Activated CD8-positive, alpha-beta T cell treated with anti-CD3 and anti-CD28 coated beads, Interleukin-2, amount 10 ng/mL, durations not matched to agents 7 days and 5 days (primary cell): ENCODE results near the gene WWC1. TPM values are rescaled to one million over a fixed set of nuclear protein-coding genes. Genes with fewer than 3 reads are reported as not detected.

Experiments used
- ATAC-seq: fragments of 150-1000 bp; cut with Tn5 transposase; one replicate; pipeline ENCODE4 v1.10.0; 2021; ENCODE audit warnings: moderate library complexity
- CTCF ChIA-PET: fragments of 350-600 bp; sonication (Branson Sonifier 250); formaldehyde crosslinking; loops from one replicate; lab custom pipeline; 2021; ENCODE audit warnings: antibody characterized with exemption; lab: Charles Lee
- POLR2A ChIA-PET: fragments of 350-600 bp; sonication (Branson Sonifier 250); formaldehyde crosslinking; loops from one replicate; lab custom pipeline; 2021; ENCODE audit warnings: antibody characterized with exemption; lab: Charles Lee
- DNase-seq: peaks from one replicate; pipeline ENCODE4 v3.0.0-alpha.2; 2020
- H3K27ac Mint-ChIP-seq: one replicate; pipeline ENCODE4 v1.8.0; 2021; ENCODE audit warnings: mild to moderate bottlenecking, mixed read lengths
- H3K27me3 Mint-ChIP-seq: one replicate; pipeline ENCODE4 v1.8.0; 2021; ENCODE audit warnings: low read depth, mixed read lengths
- H3K36me3 Mint-ChIP-seq: one replicate; pipeline ENCODE4 v1.8.0; 2021; ENCODE audit warnings: low read depth, mixed read lengths
- H3K4me1 Mint-ChIP-seq: one replicate; pipeline ENCODE4 v1.8.0; 2021; ENCODE audit warnings: low read depth, mixed read lengths
- H3K4me3 Mint-ChIP-seq: one replicate; pipeline ENCODE4 v1.8.0; 2021; ENCODE audit warnings: mild to moderate bottlenecking, mixed read lengths
- H3K9me3 Mint-ChIP-seq: one replicate; pipeline ENCODE4 v1.8.0; 2022; ENCODE audit warnings: mixed read lengths; ENCODE audit not compliant: insufficient read depth
- total RNA-seq, 2 experiments: library from RNA; stranded (reverse); gene quantifications; one replicate each; pipeline ENCODE4 v1.2.3, GENCODE V29; 2021

WWC1 gene
- total RNA-seq, 2 experiments from 2014 or later, result not detected

- H3K36me3 Mint-ChIP-seq, result no peaks in the 10 kb centered on the region
- H3K4me1 Mint-ChIP-seq, result no peaks in the 10 kb centered on the region
- no peak overlapping the region for H3K27ac Mint-ChIP-seq
- H3K27me3 Mint-ChIP-seq, result no peaks in the 10 kb centered on the region
- DNase-seq (no peak), ATAC-seq (no peak)
- H3K9me3 Mint-ChIP-seq, result no peaks in the 10 kb centered on the region
- ChIA-PET POLR2A (no interaction called here), CTCF (no interaction called here)
- H3K4me3 Mint-ChIP-seq, result no peak overlapping the region
Observed at GRCh38 chr5:168313596-168314204, 22.3 kb downstream of the WWC1 start.

DNA sequence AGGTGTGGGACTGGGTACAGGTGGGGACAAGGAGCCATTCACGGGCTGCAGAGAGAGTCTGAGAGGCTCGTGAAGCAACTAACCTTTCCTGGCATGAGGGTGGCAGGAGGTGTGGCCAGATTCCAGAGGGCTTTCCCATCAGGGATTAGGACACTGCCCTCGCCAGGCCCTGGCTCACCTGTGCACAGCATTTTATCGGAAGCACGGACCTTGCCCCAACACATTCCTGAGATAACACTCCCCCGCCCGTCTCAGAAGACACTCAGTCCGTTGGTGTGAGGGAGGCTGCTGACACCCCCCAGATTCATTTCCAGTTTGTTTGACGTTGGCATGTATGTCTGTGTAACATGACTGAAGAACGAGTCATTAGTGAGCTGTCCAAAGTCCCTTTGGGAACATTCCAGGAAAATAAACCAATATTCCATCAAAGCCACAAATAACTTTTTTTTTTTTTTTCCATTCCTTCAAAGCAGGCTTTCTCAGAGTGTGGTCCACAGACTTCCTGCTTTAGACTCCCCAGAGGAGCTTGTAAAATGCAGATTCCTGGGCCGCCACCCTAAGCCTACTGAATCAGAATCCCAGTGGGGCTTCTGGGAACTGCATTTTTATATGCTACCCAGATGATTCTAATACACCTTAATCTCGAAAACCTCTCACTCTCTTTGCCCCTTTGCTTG, 23.4 kb downstream of the WWC1 start:
- Mint-ChIP-seq H3K27ac (no peak overlapping the region), H3K27me3 (no peaks in the 10 kb centered on the region), H3K36me3 (no peaks in the 10 kb centered on the region), H3K4me3 (no peak overlapping the region), H3K9me3 (no peaks in the 10 kb centered on the region), H3K4me1 (no peaks in the 10 kb centered on the region)
- CTCF ChIA-PET, result no interaction called here
- ATAC-seq (no peak), DNase-seq (no peak)
- POLR2A ChIA-PET, result interaction anchor here (1.3 kb wide), 1 partner anchor 11 kb away, joined by 3 read pairs; no protein-coding TSS in a partner anchor

DNA sequence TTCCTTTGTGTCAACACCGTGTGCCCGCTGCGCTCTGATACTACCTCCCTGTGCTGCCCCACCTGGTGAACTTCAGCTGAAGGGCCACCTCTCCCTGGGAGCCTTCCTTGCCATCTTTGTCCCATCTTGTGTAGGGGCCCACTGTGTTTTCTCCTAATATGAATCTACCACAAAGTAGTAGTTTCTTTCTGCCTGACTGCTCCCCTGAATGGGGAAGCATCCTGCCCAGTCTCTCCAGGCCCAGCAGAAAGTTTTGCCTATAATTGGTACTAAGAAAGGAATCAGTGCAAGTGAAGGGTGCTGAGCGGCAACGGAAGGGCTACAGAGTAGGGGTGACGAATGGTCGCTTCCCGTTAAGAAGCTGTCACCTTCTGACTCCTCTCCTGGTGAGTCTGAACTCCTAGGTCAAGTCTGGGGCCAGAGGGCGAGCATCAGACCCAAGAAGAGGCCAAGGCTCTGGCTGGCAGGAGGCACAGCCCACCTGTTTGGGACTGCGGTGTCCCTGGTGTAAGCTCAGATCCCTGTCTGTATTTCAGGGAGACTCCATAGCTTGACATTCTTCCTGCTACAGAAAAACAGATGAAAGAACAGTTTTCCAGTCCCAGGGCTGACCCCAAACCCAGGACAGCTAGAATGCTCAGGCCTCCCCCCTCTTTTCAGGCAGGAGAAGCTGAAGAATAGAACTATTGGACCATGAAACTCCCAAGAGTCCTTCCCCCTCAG, 24.1 kb downstream of the WWC1 start:
- Mint-ChIP-seq H3K9me3 (no peaks in the 10 kb centered on the region), H3K4me3 (no peak overlapping the region), H3K36me3 (no peaks in the 10 kb centered on the region), H3K27me3 (no peaks in the 10 kb centered on the region), H3K4me1 (no peaks in the 10 kb centered on the region), H3K27ac (no peak overlapping the region)
- no peak for ATAC-seq
- DNase-seq, result no peak
- CTCF ChIA-PET, result no interaction called here
- POLR2A ChIA-PET, result interaction anchor here (1.3 kb wide), 1 partner anchor 12 kb away, joined by 3 read pairs; no protein-coding TSS in a partner anchor

DNA sequence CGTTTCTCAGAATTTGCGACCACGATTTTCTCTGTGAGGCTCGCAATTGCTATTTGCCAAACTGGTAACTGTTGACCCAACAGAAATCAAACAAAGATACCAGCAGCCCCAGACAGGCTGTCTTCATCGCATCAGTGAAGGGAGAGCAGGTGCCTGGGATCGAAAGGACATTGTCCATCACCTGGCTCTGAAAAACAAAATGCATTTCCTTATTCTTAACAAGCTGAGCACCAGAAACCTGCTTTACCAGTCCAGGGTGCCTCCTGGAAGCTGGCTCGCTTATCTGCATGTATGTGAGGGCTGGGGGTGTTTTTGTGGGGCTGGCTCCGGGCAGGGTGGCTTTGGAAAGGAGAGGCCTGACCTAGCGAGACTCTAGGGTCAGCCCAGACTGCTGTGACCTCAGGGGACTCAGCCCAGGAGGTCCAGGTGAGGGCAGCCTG, 24.7 kb downstream of the WWC1 start:
- Mint-ChIP-seq H3K27ac (no peak overlapping the region), H3K9me3 (no peaks in the 10 kb centered on the region), H3K4me1 (no peaks in the 10 kb centered on the region), H3K27me3 (no peaks in the 10 kb centered on the region), H3K36me3 (no peaks in the 10 kb centered on the region), H3K4me3 (no peak overlapping the region)
- CTCF ChIA-PET, result no interaction called here
- POLR2A ChIA-PET, result interaction anchor here (1.3 kb wide), 1 partner anchor 13 kb away, joined by 3 read pairs; no protein-coding TSS in a partner anchor
- ATAC-seq, result no peak
- no peak for DNase-seq

GRCh38 chr5:168317096-168317520, 25.7 kb downstream of the WWC1 start:
- H3K27ac Mint-ChIP-seq, result no peak overlapping the region
- H3K9me3 Mint-ChIP-seq, result no peaks in the 10 kb centered on the region
- H3K4me1 Mint-ChIP-seq, result no peaks in the 10 kb centered on the region
- DNase-seq (no peak), ATAC-seq (no peak)
- no peaks in the 10 kb centered on the region for H3K36me3 Mint-ChIP-seq
- no peak overlapping the region for H3K4me3 Mint-ChIP-seq
- no peaks in the 10 kb centered on the region for H3K27me3 Mint-ChIP-seq
- POLR2A ChIA-PET, result no interaction called here
- CTCF ChIA-PET, result interaction anchor here (0.6 kb wide), 1 partner anchor 146 kb away, joined by 3 read pairs; no protein-coding TSS in a partner anchor

- H3K4me3 Mint-ChIP-seq, result no peak overlapping the region
- DNase-seq (no peak), ATAC-seq (no peak)
- ChIA-PET POLR2A (no interaction called here), CTCF (interaction anchor here (0.6 kb wide), 1 partner anchor 145 kb away, joined by 3 read pairs; no protein-coding TSS in a partner anchor)
- no peaks in the 10 kb centered on the region for H3K36me3 Mint-ChIP-seq
- no peak overlapping the region for H3K27ac Mint-ChIP-seq
- no peaks in the 10 kb centered on the region for H3K4me1 Mint-ChIP-seq
- no peaks in the 10 kb centered on the region for H3K9me3 Mint-ChIP-seq
- H3K27me3 Mint-ChIP-seq, result no peaks in the 10 kb centered on the region
Observed at GRCh38 chr5:168317521-168318147, 26.2 kb downstream of the WWC1 start.

DNA sequence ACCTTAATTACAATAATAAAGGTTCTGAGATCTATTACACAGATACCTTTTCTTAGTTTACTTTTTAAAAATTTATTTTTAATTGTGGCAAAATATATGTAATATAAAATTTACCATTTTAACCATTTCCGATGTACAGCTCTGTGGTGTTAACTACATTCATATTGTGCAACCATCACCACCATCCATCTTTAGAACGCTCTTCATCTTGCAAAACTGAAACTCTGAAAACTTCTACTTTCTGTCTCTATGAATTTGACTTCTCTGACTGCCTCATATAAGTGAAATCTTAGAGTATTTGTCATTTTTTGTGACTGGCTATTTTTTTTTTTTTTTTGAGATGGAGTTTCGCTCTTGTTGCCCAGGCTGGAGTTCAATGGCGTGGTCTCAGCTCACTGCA, 26.8 kb downstream of the WWC1 start:
- no peaks in the 10 kb centered on the region for H3K4me1 Mint-ChIP-seq
- POLR2A ChIA-PET, result no interaction called here

GRCh38 chr5:168319774-168320173, 28.3 kb downstream of the WWC1 start:
- CTCF ChIA-PET, result no interaction called here
- H3K4me1 Mint-ChIP-seq, result no peaks in the 10 kb centered on the region
- no peak overlapping the region for H3K27ac Mint-ChIP-seq
- ATAC-seq (no peak), DNase-seq (no peak)
- POLR2A ChIA-PET, result no interaction called here
- H3K27me3 Mint-ChIP-seq, result no peaks in the 10 kb centered on the region
- H3K36me3 Mint-ChIP-seq, result no peaks in the 10 kb centered on the region
- H3K4me3 Mint-ChIP-seq, result no peak overlapping the region
- H3K9me3 Mint-ChIP-seq, result no peaks in the 10 kb centered on the region

More for the DNA sequence above, 26.8 kb downstream of the WWC1 start:
- Mint-ChIP-seq H3K27ac (no peak overlapping the region), H3K36me3 (no peaks in the 10 kb centered on the region), H3K9me3 (no peaks in the 10 kb centered on the region), H3K27me3 (no peaks in the 10 kb centered on the region), H3K4me3 (no peak overlapping the region)
- CTCF ChIA-PET, result no interaction called here
- no peak for ATAC-seq
- DNase-seq, result no peak

DNA sequence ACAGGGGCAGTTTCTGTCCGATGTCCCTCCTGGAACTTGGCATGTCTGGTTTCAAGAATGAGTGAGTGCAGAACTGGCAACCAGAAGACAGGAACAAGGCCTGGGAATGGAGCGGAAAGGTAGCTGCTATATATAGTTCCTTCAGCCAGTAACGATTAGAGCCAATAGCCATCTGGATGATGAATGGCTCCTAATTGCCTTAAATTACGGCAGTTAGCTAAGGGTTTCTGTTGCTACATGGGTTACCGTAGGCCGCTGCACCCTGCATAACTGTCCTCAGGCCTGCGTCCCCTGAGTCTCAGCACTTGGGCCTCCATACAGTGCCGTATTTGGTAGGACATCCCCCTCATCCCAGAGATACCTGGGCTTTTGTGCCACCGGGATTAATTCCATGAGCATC, 29.4 kb downstream of the WWC1 start:
- no peak for DNase-seq
- no peak for ATAC-seq
- no peak overlapping the region for H3K27ac Mint-ChIP-seq
- no peaks in the 10 kb centered on the region for H3K27me3 Mint-ChIP-seq
- ChIA-PET CTCF (no interaction called here), POLR2A (interaction anchor here (0.6 kb wide), 1 partner anchor 14 kb away, joined by 3 read pairs; no protein-coding TSS in a partner anchor)
- H3K4me1 Mint-ChIP-seq, result no peaks in the 10 kb centered on the region
- no peaks in the 10 kb centered on the region for H3K9me3 Mint-ChIP-seq
- H3K4me3 Mint-ChIP-seq, result no peak overlapping the region
- H3K36me3 Mint-ChIP-seq, result no peaks in the 10 kb centered on the region

- H3K4me3 Mint-ChIP-seq, result no peak overlapping the region
- H3K36me3 Mint-ChIP-seq, result no peaks in the 10 kb centered on the region
- H3K9me3 Mint-ChIP-seq, result no peaks in the 10 kb centered on the region
- DNase-seq (no peak), ATAC-seq (no peak)
- H3K4me1 Mint-ChIP-seq, result no peaks in the 10 kb centered on the region
- CTCF ChIA-PET, result no interaction called here
- H3K27ac Mint-ChIP-seq, result no peak overlapping the region
- peaks cover 14% of the 10 kb centered on the region for H3K27me3 Mint-ChIP-seq
- POLR2A ChIA-PET, result no interaction called here
Observed at GRCh38 chr5:168324859-168325630, 33.6 kb downstream of the WWC1 start.

GRCh38 chr5:168327019-168327421, 35.6 kb downstream of the WWC1 start:
- DNase-seq, result no peak
- POLR2A ChIA-PET, result no interaction called here
- no peak for ATAC-seq
- CTCF ChIA-PET, result no interaction called here
- peaks cover 17% of the 10 kb centered on the region for H3K27me3 Mint-ChIP-seq
- H3K27ac Mint-ChIP-seq, result no peak overlapping the region
- H3K36me3 Mint-ChIP-seq, result no peaks in the 10 kb centered on the region
- no peak overlapping the region for H3K4me3 Mint-ChIP-seq
- H3K9me3 Mint-ChIP-seq, result no peaks in the 10 kb centered on the region
- H3K4me1 Mint-ChIP-seq, result no peaks in the 10 kb centered on the region
